B cell (primary cell): ENCODE measurements around the gene ATP8B2.

Experiments used
- EZH2 ChIP-seq: IDR thresholded peaks from 2 replicates; pipeline ENCODE4 v1.6.1; 2012; ENCODE audit warnings: borderline replicate concordance, low read depth, mild to moderate bottlenecking, moderate library complexity, low read length; ENCODE audit not compliant: insufficient read depth, poor library complexity, severe bottlenecking
- TF ChIP-seq, protein P1 (sequence below): fragments of 200-600 bp; IDR thresholded peaks from one replicate; pipeline ENCODE4 v1.8.0; 2022; ENCODE audit warnings: antibody characterized with exemption, mild to moderate bottlenecking

GRCh38 chr1:154329152-154329521, 3.8 kb downstream of the ATP8B2 start:
- TF ChIP-seq, protein P1, sequence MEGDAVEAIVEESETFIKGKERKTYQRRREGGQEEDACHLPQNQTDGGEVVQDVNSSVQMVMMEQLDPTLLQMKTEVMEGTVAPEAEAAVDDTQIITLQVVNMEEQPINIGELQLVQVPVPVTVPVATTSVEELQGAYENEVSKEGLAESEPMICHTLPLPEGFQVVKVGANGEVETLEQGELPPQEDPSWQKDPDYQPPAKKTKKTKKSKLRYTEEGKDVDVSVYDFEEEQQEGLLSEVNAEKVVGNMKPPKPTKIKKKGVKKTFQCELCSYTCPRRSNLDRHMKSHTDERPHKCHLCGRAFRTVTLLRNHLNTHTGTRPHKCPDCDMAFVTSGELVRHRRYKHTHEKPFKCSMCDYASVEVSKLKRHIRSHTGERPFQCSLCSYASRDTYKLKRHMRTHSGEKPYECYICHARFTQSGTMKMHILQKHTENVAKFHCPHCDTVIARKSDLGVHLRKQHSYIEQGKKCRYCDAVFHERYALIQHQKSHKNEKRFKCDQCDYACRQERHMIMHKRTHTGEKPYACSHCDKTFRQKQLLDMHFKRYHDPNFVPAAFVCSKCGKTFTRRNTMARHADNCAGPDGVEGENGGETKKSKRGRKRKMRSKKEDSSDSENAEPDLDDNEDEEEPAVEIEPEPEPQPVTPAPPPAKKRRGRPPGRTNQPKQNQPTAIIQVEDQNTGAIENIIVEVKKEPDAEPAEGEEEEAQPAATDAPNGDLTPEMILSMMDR = no peak
- no peak for TF ChIP-seq EZH2
